ENCODE measurements around the gene TMEM101. TPM values are rescaled to one million over a fixed set of nuclear protein-coding genes. Genes with fewer than 3 reads are reported as not detected.
A peak's percentile ranks its signal among the peaks of the same experiment; 100 is the strongest.

The TMEM101 gene
- total RNA-seq, 1 experiment from 2014 or later = 18.6 TPM

- Mint-ChIP-seq H3K4me3 (peak overlapping the region in 1 of 2 experiments; percentile 100; a peak in 2 of 5 replicates), H3K4me1 (peaks cover 13 to 17% of the 10 kb centered on the region in 2 experiments), H3K36me3 (ENCODE audit: insufficient read depth in 1 of 3, low read depth in 3 of 3) (peaks cover 7 to 18% (median 16%) of the 10 kb centered on the region in 3 experiments; a peak in 6 of 7 replicates), H3K27ac (no peak overlapping the region), H3K27me3 (ENCODE audit: low read depth) (no peaks in the 10 kb centered on the region; the same call in 1 of the 2 replicates), H3K9me3 (no peaks in the 10 kb centered on the region)
- Histone ChIP-seq H3T11ph (ENCODE audit: low read length) (no peak overlapping the region), H4K8ac (replicated peaks; ENCODE audit: insufficient read length, low read depth, low read length) (no peak overlapping the region), H3K79me1 (ENCODE audit: insufficient read depth, low read depth, low read length, poor library complexity, severe bottlenecking) (no peaks in the 10 kb centered on the region), H2BK15ac (ENCODE audit: low read depth, low read length) (no peak overlapping the region), H3K56ac (ENCODE audit: insufficient read length, low read depth, low read length) (no peak overlapping the region), H3K27me3 (ENCODE audit: insufficient read depth, low read length) (no peaks in the 10 kb centered on the region), H4K5ac (ENCODE audit: insufficient read length, low read depth, low read length) (no peak overlapping the region), H3K18ac (ENCODE audit: insufficient read length, low read depth, low read length) (no peak overlapping the region), H2AK5ac (ENCODE audit: insufficient read length, low read length) (no peak overlapping the region), H3K79me2 (ENCODE audit: insufficient read depth, low read length) (no peaks in the 10 kb centered on the region), H3K4me2 (ENCODE audit: insufficient read depth, insufficient read length, low read length) (no peak overlapping the region), H3K27ac (ENCODE audit: insufficient read length, low read depth, low read length) (no peak overlapping the region), H3K23ac (ENCODE audit: insufficient read length, low read depth, low read length) (no peak overlapping the region), H2BK20ac (ENCODE audit: low read depth, low read length, poor library complexity, severe bottlenecking) (no peak overlapping the region), H2BK5ac (ENCODE audit: insufficient read length, low read length) (no peak overlapping the region), H4K20me1 (ENCODE audit: control insufficient read depth, insufficient read depth, insufficient read length) (peaks cover 3% of the 10 kb centered on the region), H2BK12ac (ENCODE audit: insufficient read length, low read depth, low read length) (no peak overlapping the region), H2BK120ac (ENCODE audit: low read depth, low read length, poor library complexity, severe bottlenecking) (no peak overlapping the region), H3K4ac (ENCODE audit: low read depth, low read length) (no peak overlapping the region), H3K9me3 (ENCODE audit: control insufficient read depth, low read depth, low read length) (no peaks in the 10 kb centered on the region), H4K91ac (ENCODE audit: insufficient read length, low read depth, low read length) (no peak overlapping the region), H3K4me1 (ENCODE audit: insufficient read depth, low read length) (peaks cover 3% of the 10 kb centered on the region; the same call in 1 of the 2 replicates), H3K23me2 (ENCODE audit: insufficient read length, low read depth, low read length, poor library complexity, severe bottlenecking) (peaks cover 8% of the 10 kb centered on the region), H3K9ac (ENCODE audit: extremely low read depth, insufficient read length, low read length) (no peak overlapping the region), H2AFZ (ENCODE audit: low read length) (no peak overlapping the region), H3K14ac (ENCODE audit: insufficient read depth, low read length) (no peak overlapping the region)
- TF ChIP-seq, protein P1, sequence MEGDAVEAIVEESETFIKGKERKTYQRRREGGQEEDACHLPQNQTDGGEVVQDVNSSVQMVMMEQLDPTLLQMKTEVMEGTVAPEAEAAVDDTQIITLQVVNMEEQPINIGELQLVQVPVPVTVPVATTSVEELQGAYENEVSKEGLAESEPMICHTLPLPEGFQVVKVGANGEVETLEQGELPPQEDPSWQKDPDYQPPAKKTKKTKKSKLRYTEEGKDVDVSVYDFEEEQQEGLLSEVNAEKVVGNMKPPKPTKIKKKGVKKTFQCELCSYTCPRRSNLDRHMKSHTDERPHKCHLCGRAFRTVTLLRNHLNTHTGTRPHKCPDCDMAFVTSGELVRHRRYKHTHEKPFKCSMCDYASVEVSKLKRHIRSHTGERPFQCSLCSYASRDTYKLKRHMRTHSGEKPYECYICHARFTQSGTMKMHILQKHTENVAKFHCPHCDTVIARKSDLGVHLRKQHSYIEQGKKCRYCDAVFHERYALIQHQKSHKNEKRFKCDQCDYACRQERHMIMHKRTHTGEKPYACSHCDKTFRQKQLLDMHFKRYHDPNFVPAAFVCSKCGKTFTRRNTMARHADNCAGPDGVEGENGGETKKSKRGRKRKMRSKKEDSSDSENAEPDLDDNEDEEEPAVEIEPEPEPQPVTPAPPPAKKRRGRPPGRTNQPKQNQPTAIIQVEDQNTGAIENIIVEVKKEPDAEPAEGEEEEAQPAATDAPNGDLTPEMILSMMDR (conservative IDR thresholded peaks at IDR 0.05) = no peak
- DNase-seq = no peak
- WGBS (ENCODE audit: extremely low coverage, insufficient read length, low lambda C conversion rate) = no CpG with 5 or more reads among the region's 14 CpGs
Measured at GRCh38 chr17:44012874-44013273, 1.9 kb downstream of the TMEM101 start.
